Esophagus squamous epithelium (tissue), 5 donors: Measurements from ENCODE around the gene PSMD4. TPM values are rescaled to one million over a fixed set of nuclear protein-coding genes. Genes with fewer than 3 reads are reported as not detected.

Experiments used
- DNase-seq: peaks from one replicate; lab custom pipeline; 2025; lab: John Stamatoyannopoulos, UW
- H3K27ac ChIP-seq, 4 donors: fragments of 200-600 bp; sonication (generic); one replicate each; pipeline ENCODE4 v1.5.1; 2016 to 2019; ENCODE audit warnings: mild to moderate bottlenecking in 1 of 4
- H3K27me3 ChIP-seq, 4 donors: fragments of 200-600 bp; sonication (generic); 1 replicate in 3 of 4; 2 replicates in 1 of 4; pipeline versions ENCODE4 v1.5.1 to v1.6.0; 2017 to 2021; ENCODE audit warnings: antibody characterized with exemption in 1 of 4
- H3K36me3 ChIP-seq, 3 donors: fragments of 200-600 bp; sonication (generic); one replicate each; pipeline ENCODE4 v1.5.1; 2016 to 2019
- H3K4me1 ChIP-seq, 3 donors: fragments of 200-600 bp; sonication (generic); one replicate each; pipeline ENCODE4 v1.5.1; 2017 to 2019
- H3K4me3 ChIP-seq, 4 donors: fragments of 200-600 bp; sonication (generic); 1 replicate in 3 of 4; 2 replicates in 1 of 4; pipeline ENCODE4 v1.5.1; 2016 to 2019; ENCODE audit warnings: mild to moderate bottlenecking in 2 of 4, moderate library complexity in 1 of 4
- H3K9me3 ChIP-seq, 3 donors: fragments of 200-600 bp; sonication (generic); one replicate each; pipeline ENCODE4 v1.5.1; 2016 to 2019
- CTCF ChIP-seq, 6 experiments: fragments of 450-650 bp in 4 of 6; fragments of 200-600 bp in 2 of 6; sonication (generic) in 2 of 6; IDR thresholded peaks; one replicate each; pipeline ENCODE4 v1.5.1; 2016 to 2019; ENCODE audit warnings: antibody characterized with exemption in 6 of 6, mild to moderate bottlenecking in 4 of 6, moderate library complexity in 4 of 6
- POLR2A ChIP-seq, 4 donors: fragments of 450-650 bp; IDR thresholded peaks; one replicate each; pipeline ENCODE4 v1.6.1; 2017; ENCODE audit warnings: antibody characterized with exemption in 4 of 4, mild to moderate bottlenecking in 4 of 4, moderate library complexity in 3 of 4
- WGBS, 2 donors: methylation state at CpG; one replicate each; pipeline ENCODE4 v1.1.5; 2018; 5-methylcytosine and 5-hydroxymethylcytosine counted together
- intact Hi-C: fragments of 100-400 bp; cut with DNase I; formaldehyde crosslinking; loops from one replicate; pipeline ENCODE4 v1.15.0; 2022
- total RNA-seq, 4 donors: library from RNA; depleted of rRNA; stranded (reverse); fragments of >200 nt; gene quantifications; one replicate each; pipeline ENCODE4 v1.1.0, GENCODE V29; 2016
- donor health status: DM: yes; HTN: yes; CAD: no.

Gene PSMD4
- total RNA-seq, 4 donors from 2014 or later, result 78.2 to 117 (median 109) TPM

GRCh38 chr1:151287767-151288500 is 33.4 kb downstream of the PSMD4 start:
- intact Hi-C loops, result no loop called here
- H3K4me3 ChIP-seq, result no peak overlapping the region
- peaks cover 12 to 29% (median 14%) of the 10 kb centered on the region in 3 donors for H3K4me1 ChIP-seq
- no peaks in the 10 kb centered on the region for H3K27me3 ChIP-seq
- no peak overlapping the region for H3K27ac ChIP-seq
- no peak for DNase-seq
- no peak for TF ChIP-seq POLR2A (IDR thresholded peaks at IDR 0.05)
- TF ChIP-seq CTCF (IDR thresholded peaks at IDR 0.05), result no peak
- H3K9me3 ChIP-seq, result no peaks in the 10 kb centered on the region
- 87 to 91% methylated on average over 10 to 11 of the region's 22 CpGs for WGBS, 2 donors
- H3K36me3 ChIP-seq, result peaks cover 35 to 83% (median 54%) of the 10 kb centered on the region in 3 donors

DNA sequence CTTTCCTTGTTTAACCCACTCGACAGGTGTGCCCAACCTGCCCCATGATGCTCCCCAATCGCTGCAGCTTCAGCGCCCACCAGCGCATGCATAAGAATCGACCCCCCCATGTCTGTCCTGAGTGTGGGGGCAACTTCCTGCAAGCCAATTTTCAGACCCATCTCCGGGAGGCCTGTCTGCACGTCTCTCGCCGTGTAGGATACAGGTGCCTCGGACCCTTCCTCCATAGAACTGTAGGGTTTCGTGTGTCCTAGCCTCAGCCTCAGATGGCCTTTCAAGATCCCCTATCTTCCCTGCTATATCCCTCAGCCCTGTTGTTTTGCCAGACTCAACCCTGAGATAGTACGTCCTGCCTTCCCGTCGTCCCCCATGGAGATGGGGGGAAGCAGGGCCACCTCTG is 34.0 kb downstream of the PSMD4 start:
- DNase-seq, result no peak
- TF ChIP-seq POLR2A (IDR thresholded peaks at IDR 0.05) (no peak), CTCF (IDR thresholded peaks at IDR 0.05) (no peak)
- Histone ChIP-seq H3K36me3 (peaks cover 35 to 88% (median 60%) of the 10 kb centered on the region in 3 donors), H3K27me3 (no peaks in the 10 kb centered on the region), H3K4me1 (peaks cover 7 to 24% (median 10%) of the 10 kb centered on the region in 3 donors), H3K27ac (no peak overlapping the region), H3K4me3 (no peak overlapping the region), H3K9me3 (no peaks in the 10 kb centered on the region)
- 79 to 86% methylated on average over 11 to 13 of the region's 14 CpGs for WGBS, 2 donors
- intact Hi-C loops, result no loop called here

DNA sequence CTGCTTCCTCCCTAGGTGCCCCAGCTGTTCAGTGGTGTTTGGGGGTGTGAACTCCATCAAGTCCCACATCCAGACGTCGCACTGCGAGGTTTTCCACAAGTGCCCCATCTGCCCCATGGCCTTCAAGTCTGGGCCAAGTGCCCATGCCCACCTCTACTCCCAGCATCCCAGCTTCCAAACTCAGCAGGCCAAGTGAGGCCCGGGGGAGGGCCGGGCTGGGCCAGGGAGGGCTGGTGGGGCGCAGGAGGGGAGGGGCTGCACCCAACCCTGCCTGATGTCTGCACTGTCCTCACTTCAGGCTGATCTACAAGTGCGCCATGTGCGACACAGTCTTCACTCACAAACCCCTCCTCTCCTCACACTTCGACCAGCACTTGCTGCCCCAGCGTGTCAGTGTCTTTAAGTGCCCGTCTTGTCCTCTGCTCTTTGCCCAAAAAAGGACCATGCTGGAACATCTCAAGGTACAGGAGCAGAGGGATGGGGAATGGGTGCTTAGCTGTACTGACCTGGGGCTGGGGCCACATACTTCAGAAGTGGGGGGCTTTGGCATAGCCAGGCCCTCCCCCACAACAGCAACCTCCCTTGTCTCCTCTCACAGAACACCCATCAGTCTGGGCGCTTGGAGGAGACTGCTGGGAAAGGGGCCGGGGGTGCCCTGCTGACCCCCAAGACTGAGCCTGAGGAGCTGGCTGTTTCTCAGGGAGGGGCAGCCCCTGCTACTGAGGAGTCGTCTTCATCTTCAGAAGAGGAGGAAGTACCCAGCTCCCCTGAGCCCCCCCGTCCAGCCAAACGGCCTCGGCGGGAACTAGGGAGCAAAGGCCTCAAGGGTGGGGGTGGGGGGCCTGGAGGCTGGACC is 34.8 kb downstream of the PSMD4 start:
- H3K36me3 ChIP-seq, result peaks cover 35 to 96% (median 68%) of the 10 kb centered on the region in 3 donors
- H3K4me3 ChIP-seq, result no peak overlapping the region
- no peak for DNase-seq
- H3K4me1 ChIP-seq, result peaks cover 0 to 16% (median 2%) of the 10 kb centered on the region in 3 donors
- H3K27ac ChIP-seq, result no peak overlapping the region
- TF ChIP-seq POLR2A (IDR thresholded peaks at IDR 0.05) (no peak), CTCF (IDR thresholded peaks at IDR 0.05) (no peak)
- no peaks in the 10 kb centered on the region for H3K27me3 ChIP-seq
- WGBS, 2 donors, result 42 to 81% methylated on average over 3 to 14 of the region's 18 CpGs
- no peaks in the 10 kb centered on the region for H3K9me3 ChIP-seq
- intact Hi-C loops, result no loop called here

GRCh38 chr1:151289991-151290708 is 35.6 kb downstream of the PSMD4 start:
- no peak overlapping the region for H3K27ac ChIP-seq
- H3K4me3 ChIP-seq, result no peak overlapping the region
- WGBS, 2 donors, result 80% methylated on average over 4 to 8 of the region's 21 CpGs
- TF ChIP-seq CTCF (IDR thresholded peaks at IDR 0.05), result no peak
- no peak for TF ChIP-seq POLR2A (IDR thresholded peaks at IDR 0.05)
- H3K9me3 ChIP-seq, result no peaks in the 10 kb centered on the region
- peaks cover 0 to 13% (median 0%) of the 10 kb centered on the region in 3 donors for H3K4me1 ChIP-seq
- intact Hi-C loops, result no loop called here
- peaks cover 38 to 100% (median 76%) of the 10 kb centered on the region in 3 donors for H3K36me3 ChIP-seq
- DNase-seq, result no peak
- H3K27me3 ChIP-seq, result no peaks in the 10 kb centered on the region
